Activated CD8-positive, alpha-beta memory T cell treated with anti-CD3 and anti-CD28 coated beads for 4 hours (primary cell): ENCODE results near the gene ROBO2.

Source experiments
- DNase-seq, 2 donors: peaks; one replicate each; pipeline ENCODE4 v3.0.0-alpha.2; 2020; ENCODE audit warnings: low read depth in 2 of 2

Gene ROBO2

DNA sequence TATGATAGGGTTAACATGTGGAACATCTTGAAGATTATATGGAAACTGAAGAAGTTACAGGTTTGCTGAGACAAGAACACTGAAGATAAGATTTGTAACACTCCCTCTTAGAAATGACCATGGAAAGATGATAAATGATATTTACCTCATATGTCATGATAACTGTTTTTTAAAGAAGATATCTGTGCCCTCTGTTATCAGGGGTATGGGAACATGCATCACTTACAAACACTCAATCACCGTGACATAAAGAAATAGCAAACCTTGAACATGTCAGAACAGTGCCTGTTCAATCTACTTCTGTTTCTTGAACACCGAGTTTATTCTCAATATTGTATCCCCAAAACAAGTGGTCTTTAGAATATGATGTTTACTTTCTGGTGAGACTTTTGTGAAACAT, 149.4 kb downstream of the ROBO2 start:
- no peak for DNase-seq

GRCh38 chr3:77189684-77190083, 149.8 kb downstream of the ROBO2 start:
- no peak for DNase-seq

DNA sequence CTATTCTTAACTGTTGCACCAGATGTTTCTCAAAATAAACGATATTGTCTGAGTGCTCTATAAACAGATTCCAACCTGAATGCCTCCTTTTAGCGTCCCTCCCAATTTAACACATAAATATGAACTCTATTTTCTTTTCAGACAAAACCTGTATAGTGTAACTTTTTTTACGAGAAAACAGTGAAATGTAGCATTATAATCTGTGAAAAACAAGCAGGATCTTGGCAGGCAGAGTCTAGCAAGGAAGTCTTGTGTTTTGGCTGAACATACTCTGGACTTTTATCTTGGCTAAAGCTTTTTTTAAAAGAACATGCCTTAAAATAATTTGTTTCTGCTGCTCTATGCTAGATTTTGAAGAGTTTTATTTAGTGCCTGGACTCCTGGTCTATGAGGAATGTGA, 150.5 kb downstream of the ROBO2 start:
- no peak for DNase-seq

- no peak for DNase-seq
Measured at GRCh38 chr3:77191014-77191413, 151.1 kb downstream of the ROBO2 start.

GRCh38 chr3:77191640-77192039, 151.7 kb downstream of the ROBO2 start:
- no peak for DNase-seq

DNA sequence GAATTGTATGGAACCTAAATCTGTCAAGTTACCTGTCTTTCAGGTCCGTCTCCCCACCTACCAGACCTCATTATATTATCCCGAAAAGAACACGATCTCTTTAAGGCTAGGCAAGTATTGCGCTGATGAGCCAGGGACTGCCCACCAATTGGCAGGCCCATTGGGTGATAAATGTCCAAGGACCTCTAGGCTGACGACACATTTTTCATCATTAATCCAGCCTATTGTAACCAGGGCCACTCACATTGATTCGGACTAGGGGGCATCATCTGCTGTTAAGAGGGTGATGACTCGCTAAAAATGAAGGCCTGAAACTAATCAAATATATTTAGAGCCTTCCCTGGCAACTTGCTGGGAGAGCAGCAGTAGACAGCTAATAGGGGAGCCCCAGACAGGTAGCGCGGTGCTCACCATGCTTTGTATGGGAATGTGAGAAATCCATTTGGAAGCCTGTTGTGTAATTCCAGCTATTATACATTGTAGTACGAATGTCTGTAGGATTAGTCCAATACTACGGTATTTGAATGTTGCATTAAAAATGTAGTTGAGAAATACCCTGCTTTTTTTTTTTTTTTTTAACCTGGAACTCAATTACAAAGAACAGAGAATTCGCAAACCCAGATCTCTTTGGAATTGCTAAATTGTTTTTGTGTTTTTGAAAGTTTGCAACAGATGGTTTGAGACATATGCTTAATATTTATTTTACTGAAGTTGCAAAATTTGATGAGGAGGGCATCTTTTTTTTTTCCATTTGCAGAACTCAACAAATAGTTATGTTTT, 156.1 kb downstream of the ROBO2 start:
- no peak for DNase-seq

GRCh38 chr3:77197408-77197807, 157.5 kb downstream of the ROBO2 start:
- DNase-seq = no peak

- DNase-seq = no peak
Measured at GRCh38 chr3:77203851-77204250, 164.0 kb downstream of the ROBO2 start.

DNA sequence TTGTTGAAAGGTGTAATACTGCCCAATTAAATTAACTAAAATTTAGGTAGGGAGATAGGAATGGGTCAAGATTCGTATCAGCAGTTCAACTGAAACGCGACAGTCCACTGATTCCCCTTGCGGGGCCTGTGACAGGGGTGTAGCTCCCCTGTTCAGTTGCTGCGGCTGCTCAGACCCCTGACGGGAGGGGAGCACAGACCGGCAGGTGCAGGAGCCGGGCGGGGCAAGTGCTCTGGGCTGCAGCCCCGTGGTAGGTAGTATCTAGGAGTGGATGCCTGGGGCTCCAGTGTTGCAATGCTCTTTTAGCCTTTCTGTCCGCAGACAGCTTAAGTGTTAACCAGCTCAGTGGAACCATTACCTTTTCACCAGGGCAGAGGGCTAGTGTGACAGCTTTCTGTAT, 164.9 kb downstream of the ROBO2 start:
- no peak for DNase-seq

- DNase-seq = no peak
Measured at GRCh38 chr3:77207753-77208152, 167.9 kb downstream of the ROBO2 start.

DNA sequence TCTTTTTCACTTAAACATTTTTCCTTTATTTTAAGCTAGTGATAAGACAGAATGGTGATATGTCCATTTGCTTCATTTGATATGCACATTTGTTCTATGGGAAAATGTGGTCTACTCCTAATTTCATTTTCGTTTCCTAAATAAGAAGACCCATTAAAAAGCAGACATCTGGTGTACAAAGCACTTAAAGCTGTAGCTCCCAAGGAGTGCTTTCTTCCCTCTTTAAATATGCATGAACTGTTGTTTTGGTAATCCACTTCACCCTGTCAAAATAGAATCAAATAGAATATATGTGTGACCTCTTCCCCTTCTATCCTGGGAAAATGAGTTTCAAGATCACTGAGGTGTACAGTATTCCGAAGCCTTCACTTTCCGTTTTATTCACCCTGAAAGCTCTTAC, 182.8 kb downstream of the ROBO2 start:
- DNase-seq = no peak

- DNase-seq = no peak
Measured at GRCh38 chr3:77227567-77227966, 187.7 kb downstream of the ROBO2 start.

DNA sequence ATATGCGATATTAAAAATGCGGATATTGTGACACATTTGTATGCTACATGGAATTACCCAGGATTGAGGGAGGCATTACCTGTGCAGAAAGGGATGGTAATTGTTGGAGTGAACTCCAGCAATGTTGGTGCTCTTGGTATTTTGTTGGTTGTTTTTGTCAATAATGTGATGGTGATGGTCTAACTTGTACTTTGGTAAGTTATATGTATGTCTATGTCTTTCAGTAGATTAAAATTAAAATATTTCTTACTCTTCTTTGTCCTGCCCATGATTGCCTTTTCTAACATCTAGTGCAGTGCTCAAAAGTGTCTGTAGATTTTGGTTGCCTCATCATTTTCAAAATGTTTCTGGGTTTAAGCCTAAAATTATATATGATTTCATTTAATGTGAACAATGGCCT, 192.7 kb downstream of the ROBO2 start:
- no peak for DNase-seq

GRCh38 chr3:77234004-77234403, 194.1 kb downstream of the ROBO2 start:
- DNase-seq = no peak

GRCh38 chr3:77236118-77236517, 196.2 kb downstream of the ROBO2 start:
- DNase-seq = no peak

- DNase-seq = no peak
Measured at GRCh38 chr3:77240072-77240650, 200.3 kb downstream of the ROBO2 start.

GRCh38 chr3:77242371-77242770, 202.5 kb downstream of the ROBO2 start:
- no peak for DNase-seq

- DNase-seq = no peak
Measured at GRCh38 chr3:77244981-77245380, 205.1 kb downstream of the ROBO2 start.

- DNase-seq = no peak
Measured at GRCh38 chr3:77247061-77247460, 207.2 kb downstream of the ROBO2 start.

DNA sequence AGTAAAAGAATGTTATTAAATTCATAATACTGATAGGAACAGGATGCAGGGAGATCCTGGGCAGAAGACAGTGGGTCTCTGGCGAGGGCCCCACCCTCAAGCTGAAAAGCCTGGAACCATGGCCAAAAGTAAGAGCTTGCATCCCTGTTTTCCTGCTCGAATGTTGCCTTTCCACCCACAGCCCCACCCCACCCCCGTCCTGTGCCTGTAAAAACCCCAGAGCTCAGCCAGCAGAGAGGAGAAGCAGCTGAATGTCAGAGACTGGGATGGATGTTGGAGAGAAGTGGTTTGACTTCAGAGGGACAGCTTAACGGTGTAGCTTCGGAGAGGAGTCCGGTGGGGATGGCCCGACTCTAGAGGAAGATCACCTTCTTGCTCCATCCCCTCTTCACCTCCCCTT, 207.9 kb downstream of the ROBO2 start:
- no peak for DNase-seq

- DNase-seq = no peak
Measured at GRCh38 chr3:77248420-77248819, 208.5 kb downstream of the ROBO2 start.

DNA sequence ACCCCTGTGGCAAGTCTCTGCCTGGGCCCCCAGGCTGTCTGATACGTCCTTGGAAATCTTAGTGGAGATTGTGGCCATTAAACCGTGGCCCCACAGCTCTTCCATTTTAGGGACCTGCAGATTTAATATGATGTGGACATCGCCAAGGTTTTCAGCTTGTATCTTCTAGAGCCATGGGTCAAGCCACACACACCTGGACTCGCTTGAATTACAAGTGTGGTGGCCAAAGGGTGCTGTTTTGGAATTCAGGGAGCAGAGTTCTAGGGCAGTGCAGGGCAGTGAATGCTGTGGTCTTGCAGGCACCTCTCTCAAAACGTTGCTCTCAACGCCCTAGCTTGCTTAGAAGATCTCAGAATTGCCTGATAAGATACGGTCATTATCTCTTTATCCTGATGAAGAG, 211.2 kb downstream of the ROBO2 start:
- no peak for DNase-seq

GRCh38 chr3:77254967-77255831, 215.3 kb downstream of the ROBO2 start:
- no peak for DNase-seq
